Activated CD4-positive, alpha-beta T cell treated with anti-CD3 and anti-CD28 coated beads, Interleukin-2, Interleukin-4, amounts not matched to agents 100 ng/mL and 50 ng/mL, durations not matched to agents 16 hours and 8 hours (primary cell): ENCODE results near the gene SPG21.

Experiments used
- DNase-seq: peaks from one replicate; pipeline ENCODE4 v3.0.0-alpha.2; 2020; ENCODE audit warnings: low spot score

SPG21 gene

GRCh38 chr15:64938192-64938591 lies 51.5 kb downstream of the SPG21 start:
- no peak for DNase-seq

DNA sequence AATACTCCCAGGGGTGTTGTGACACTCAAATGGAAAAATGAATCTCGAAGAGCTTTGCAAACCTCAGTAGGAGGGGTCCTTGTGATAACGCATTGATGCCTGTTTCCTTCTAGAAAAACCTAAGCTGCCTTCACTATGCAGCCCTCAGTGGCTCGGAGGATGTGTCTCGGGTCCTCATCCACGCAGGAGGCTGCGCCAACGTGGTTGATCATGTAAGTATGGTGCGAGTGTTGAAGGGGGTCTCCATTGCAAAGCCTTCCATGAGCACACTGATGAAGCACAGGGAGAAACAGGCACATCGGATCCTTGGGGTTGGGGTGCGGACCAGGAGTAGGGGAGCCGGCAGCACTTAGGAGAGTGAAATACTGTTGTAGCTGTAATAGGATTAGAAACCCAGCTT lies 55.7 kb downstream of the SPG21 start:
- DNase-seq, result no peak

DNA sequence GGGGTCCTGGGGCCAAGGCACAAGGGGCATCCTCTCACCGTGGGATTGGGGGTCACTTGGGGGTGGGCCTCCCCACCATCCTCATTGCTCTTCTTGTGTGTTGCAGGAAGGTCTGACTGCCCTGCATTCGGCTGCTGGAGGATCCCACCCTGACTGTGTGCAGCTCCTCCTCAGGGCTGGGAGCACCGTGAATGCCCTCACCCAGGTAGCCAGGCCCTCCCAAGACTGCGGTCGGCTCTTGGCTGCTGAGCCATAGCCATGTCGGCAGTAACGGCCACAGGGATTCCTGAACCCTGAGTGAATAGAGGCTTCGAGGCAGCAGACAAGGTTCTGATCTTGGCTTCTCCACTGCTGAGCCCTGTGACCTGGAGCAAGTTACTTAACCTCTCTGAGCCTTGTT lies 58.3 kb downstream of the SPG21 start:
- DNase-seq, result no peak

GRCh38 chr15:64930778-64931371 lies 58.8 kb downstream of the SPG21 start:
- no peak for DNase-seq

- no peak for DNase-seq
Measured at GRCh38 chr15:64930019-64930652, 59.6 kb downstream of the SPG21 start.

DNA sequence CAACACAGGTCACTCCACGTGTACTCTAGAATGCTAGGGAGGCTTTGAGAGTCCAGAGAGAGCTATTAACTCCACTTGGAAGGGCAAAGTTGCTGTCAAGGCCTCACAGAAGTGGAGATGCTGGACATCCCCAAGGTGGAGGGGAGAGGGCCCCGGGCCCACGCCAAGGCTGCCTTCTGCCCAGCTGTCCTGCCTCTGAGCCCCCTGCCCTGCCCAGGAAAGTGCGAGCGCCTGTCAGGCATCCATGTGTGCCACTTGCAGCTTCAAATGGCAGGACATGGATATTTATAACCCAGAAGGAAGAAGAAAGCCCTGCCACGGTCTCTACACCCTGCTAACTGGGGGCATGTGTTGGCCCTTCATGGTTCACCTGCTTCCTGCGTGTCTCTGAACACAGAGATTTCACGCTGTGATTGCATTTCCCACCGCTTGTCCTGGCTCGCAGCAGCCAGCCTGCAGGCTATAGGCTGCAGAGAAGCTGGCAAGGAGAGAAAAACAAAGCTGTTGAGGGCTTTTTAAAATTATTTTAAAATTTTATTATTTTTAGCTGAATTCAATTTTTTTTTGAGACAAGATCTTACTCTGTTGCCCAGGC lies 61.0 kb downstream of the SPG21 start:
- DNase-seq, result no peak

DNA sequence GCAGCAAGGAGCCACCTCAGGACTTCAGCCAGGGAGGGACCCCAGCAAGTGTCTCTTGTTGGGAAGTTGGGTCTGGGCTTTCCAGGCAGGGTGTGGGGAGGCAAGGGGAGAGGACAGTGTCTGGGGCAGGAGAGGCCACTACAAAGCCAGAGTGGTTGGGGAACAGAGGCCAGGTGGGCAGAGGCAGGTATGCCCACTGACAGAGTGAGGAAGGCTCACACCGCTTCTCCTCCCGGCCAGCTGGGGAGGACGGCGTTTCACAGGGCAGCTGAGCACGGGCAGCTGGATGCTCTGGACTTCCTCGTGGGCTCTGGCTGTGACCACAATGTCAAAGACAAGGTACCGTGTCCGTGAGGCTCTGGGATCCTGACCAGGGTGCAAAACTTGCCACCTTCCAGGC lies 63.1 kb downstream of the SPG21 start:
- DNase-seq, result no peak

DNA sequence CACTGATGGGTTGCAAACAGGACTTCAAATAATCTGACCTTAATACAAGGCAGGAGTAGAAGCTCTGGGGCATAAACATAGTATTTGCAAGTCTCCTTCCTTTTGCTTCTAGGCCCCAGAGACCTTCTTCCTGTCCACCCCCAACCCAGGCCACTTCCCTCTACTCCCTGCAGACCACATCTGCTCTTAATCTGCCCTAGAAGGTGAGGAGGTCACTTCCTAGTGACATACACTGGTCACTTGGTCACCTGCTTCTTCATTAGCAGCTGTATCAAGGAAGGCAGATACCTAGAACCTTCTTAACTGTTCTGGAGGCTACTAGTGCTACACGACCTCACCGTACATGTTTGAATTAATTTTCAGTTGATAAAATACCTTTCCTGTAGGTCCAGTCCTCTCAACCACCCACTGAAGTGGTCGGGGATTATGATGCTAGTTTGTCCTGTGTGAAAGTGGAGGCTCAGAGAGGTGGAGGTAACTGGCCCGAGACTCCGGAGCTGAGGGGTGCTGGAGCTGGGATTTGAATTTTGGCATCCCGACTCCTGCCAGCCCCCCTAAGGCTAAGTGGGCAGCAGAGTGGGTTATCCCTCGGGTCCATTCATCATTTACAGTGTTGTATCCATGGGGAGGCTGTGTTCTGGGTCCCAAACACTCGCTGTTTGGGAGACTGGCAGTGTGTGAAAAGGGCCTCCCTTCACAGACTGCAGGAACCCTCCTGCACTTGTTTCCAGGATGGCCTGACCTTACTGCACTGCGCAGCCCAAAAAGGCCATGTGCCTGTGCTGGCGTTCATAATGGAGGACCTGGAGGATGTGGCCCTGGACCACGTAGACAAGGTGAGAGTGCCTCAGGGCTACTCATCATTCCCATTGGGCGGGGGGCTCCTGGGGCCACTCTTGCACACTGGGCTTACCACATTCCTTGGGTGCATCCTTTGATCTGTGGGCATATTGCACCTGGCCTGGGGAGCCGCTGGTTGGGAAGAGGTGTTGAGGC lies 64.1 kb downstream of the SPG21 start:
- no peak for DNase-seq

- no peak for DNase-seq
Measured at GRCh38 chr15:64923546-64923945, 66.2 kb downstream of the SPG21 start.

DNA sequence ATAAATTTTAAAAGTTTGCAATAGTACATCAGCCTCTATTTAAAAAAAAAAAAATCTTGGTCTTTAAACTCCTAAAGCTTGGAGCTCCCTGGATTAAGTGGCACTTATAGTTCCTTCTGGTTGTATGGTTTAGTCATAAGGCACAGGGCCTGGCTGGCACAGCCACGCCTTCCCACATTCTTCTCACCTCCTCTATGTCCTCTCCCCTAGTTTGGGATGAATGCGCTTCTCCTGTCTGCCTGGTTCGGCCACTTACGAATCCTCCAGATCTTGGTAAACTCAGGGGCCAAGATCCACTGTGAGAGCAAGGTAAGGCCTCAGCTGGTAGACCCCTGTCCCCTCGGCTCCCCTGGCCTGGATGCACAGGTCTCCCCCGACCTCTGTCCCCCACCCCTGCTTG lies 68.0 kb downstream of the SPG21 start:
- no peak for DNase-seq

- no peak for DNase-seq
Measured at GRCh38 chr15:64919721-64920120, 70.0 kb downstream of the SPG21 start.

DNA sequence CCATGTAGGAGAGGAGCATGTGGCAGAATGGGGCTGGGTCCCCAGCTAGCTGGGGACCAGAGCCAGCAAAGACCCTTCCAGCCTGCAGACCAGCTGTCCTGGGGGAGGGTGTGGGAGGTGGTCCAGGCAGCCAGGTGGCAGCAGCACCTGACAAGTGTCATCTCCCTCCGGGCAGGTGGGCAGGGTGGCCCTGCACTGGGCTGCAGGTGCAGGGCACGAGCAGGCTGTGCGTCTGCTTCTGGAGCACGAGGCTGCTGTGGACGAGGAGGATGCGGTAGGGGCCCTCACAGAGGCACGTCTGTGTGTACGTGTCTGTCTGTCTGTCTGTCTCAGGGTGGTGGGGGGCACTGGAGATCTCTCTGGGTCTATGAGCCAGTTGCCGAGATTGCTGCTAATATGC lies 72.5 kb downstream of the SPG21 start:
- no peak for DNase-seq

- no peak for DNase-seq
Measured at GRCh38 chr15:64916365-64916764, 73.3 kb downstream of the SPG21 start.

GRCh38 chr15:64915518-64916227 lies 74.0 kb downstream of the SPG21 start:
- DNase-seq, result no peak
